Loucy (cell line): ENCODE data around the gene SEMA5A.

Experiments
- CTCF ChIP-seq: fragments of 200-600 bp; sonication (generic); conservative IDR thresholded peaks from 2 replicates; pipeline ENCODE4 v1.5.1; 2014; ENCODE audit warnings: mild to moderate bottlenecking, antibody characterized with exemption, low read length
- EZH2phosphoT487 ChIP-seq: fragments of 200-600 bp; IDR thresholded peaks from 2 replicates; pipeline ENCODE4 v1.6.1; 2018; ENCODE audit warnings: antibody characterized with exemption, mild to moderate bottlenecking, moderate library complexity, borderline replicate concordance

- TF ChIP-seq CTCF (no peak), EZH2phosphoT487 (no peak)
Measured at GRCh38 chr5:9042241-9042640, 503.6 kb downstream of the SEMA5A start.
